Stimulated activated CD4-positive, alpha-beta T cell treated with anti-CD3 and anti-CD28 coated beads, TNF-alpha, amount 100 ng/mL, for 1 hour (primary cell): ENCODE results near the gene FOXI1.

Experiments
- DNase-seq, 3 donors: peaks; one replicate each; pipeline ENCODE4 v3.0.0-alpha.2; 2020; ENCODE audit warnings: low read depth in 3 of 3, low spot score in 1 of 3

Gene FOXI1

DNA sequence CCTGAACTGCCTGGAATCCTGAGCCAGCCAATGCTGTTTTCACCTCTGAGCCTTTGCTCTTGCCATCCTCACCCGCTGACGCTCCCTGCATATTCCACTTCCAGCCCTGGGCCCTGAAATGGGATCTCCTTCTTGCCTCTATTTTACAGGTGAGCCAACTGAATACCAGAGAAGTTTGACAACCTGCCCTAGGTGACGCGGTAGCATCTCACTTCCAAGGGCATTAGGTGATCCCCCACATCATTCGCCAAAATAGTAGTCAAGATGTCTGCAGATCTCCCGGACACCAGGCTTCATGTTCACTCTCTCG lies 43.5 kb downstream of the FOXI1 start:
- DNase-seq, result no peak

DNA sequence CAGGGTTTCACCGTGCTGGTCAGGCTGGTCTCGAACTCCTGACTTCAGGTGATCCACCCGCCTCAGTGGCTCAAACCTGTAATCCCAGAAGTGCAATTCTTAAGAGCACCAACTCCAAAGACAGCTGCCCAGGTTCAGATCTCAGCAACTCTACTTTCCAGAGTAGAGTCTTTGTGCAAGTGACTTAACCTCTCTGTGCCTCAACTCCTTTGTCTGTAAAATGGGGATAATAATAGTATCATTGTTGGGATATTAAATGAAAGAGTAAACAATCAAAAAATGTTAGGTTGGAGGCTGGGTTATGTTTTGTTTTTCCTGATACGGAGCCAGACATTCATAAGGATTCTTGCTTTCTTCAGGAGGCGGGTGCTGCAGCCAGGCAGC lies 45.0 kb downstream of the FOXI1 start:
- DNase-seq, result no peak

DNA sequence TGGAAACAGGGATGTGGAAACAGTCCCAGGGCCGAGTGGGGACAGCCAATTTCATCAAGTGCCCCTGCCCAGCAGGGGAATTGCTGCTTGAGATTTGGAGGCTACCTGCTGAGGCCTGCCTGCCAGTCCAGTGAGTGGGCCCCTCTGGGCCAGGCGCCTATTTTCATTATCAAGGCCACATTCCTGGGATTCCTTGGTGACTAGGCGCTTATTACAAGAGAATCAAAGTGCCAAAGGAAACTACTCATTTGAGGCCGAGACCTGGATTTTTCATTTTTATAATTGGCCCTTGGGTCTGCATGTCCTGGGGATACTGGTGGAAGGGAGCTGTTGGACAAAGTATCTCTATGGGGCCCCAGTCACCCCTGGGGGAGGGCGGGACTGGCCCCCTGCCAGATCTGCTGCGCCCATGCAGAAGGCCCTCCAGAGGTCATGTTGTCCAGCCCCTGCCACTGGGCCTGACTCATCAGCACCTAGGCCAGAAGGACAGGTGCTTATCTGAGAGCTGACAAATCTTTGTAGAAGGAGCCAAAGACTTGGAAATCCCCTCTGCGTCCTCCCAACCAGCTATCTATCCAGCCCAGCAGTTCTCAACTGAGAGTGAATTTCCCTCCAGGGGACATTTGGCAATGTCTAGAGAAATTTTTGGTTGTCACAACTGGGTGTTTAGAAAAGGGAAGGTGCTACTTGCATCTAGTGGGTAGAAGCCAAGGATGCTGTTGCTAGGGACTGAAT lies 45.6 kb downstream of the FOXI1 start:
- DNase-seq, result no peak

DNA sequence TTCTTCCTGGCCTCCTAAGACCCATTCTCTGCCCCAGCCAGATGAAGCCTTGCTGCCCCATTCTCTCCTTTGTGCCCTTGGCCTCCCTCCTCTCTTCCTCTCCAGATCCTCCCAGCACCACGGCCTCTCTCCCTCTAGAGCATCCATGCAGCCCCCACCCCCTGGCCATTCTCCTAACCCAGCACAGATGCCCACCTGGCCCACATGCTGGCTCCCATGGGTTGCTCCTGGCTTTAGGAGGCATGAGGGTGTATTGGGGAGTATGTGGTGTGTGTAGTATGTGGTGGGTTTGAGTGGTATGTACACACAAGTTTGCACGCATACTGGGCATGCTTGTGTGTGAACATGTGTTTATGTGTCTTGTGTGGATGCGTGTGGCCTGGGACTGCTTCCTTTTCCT lies 47.1 kb downstream of the FOXI1 start:
- DNase-seq, result no peak

DNA sequence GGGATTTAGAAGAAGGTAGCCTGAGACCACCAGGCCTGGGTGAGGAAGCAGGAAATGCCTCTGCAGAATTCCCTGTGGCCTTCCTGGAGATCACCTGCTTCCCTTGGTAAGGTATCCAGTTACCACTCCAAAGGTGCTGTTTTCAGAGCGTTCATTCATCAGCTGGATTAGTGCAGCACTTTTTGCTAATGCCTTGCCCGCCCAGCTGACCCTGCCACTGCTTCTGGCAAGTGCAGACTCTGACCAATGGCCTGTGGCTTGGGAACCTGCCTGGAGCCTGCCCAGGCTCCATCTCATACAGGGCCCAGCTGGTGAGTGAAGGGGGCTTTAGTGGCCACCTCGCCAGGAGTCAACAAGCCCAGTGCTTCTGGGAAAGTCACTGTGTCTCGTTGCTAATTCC lies 48.6 kb downstream of the FOXI1 start:
- DNase-seq, result no peak

DNA sequence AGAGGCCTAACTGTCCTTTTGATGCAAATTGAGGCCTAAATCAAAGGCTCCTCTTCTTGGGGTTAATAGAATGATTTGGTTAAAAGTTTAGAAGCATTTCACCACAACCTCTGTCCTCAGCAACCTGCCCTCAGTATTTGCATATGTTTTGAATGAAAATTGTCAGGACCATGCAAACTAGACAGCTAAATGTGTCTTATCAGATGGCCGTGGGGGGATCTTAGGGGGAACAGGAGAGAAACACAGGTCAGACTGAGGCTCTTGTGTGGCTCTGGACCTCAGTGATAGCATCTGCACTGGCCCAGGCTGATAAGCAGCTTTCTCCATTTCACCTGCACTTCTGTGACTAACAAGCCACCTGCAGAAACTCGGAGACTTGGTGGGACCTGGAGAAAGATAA lies 49.0 kb downstream of the FOXI1 start:
- DNase-seq, result no peak

DNA sequence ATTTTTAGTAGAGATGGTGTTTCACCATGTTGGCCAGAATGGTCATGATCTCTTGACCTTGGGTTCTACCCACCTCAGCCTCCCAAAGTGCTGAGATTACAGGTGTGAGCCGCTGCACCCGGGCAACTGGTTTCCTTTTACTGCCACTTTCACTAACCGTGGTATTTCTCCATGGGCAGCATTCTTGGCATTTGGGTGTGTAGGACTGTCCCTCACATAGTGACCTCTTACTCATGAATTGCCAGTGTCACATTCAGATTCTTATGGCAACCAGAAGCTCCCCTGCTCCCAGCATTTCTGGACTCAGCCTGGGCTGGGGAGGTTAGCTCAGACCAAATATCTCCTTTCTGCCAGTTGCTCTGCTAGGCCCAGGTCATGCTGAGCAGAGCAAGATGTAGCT lies 50.1 kb downstream of the FOXI1 start:
- no peak for DNase-seq

DNA sequence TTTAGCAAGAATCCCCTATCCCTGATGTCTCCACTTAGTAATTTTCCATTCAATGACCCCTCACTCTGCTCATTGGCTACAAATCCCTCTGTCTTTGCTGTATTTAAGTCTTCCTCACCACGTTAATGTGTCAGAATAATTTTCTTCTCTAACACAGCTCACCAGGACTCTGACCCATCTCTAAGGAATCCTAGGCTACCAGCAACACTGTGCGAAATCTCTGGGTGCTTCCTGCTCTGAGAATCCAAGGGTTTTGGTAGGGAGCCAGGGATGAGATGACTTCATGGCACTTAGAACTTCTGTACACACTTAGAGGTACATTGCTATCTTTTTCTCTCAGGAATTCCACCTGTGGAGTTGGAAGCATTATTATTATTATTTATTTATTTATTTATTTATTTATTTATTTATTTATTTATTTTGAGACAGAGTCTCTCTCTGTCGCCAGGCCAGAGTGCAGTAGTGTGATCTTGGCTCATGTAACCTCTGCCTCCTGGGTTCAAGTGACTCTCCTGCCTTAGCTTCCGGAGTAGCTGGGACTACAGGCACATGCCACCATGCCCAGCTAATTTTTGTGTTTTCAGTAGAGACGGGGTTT lies 53.5 kb downstream of the FOXI1 start:
- no peak for DNase-seq
